Measurements from ENCODE around the gene OR10G7.

OR10G7 gene, protein sequence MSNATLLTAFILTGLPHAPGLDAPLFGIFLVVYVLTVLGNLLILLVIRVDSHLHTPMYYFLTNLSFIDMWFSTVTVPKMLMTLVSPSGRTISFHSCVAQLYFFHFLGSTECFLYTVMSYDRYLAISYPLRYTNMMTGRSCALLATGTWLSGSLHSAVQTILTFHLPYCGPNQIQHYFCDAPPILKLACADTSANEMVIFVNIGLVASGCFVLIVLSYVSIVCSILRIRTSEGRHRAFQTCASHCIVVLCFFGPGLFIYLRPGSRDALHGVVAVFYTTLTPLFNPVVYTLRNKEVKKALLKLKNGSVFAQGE

DNA sequence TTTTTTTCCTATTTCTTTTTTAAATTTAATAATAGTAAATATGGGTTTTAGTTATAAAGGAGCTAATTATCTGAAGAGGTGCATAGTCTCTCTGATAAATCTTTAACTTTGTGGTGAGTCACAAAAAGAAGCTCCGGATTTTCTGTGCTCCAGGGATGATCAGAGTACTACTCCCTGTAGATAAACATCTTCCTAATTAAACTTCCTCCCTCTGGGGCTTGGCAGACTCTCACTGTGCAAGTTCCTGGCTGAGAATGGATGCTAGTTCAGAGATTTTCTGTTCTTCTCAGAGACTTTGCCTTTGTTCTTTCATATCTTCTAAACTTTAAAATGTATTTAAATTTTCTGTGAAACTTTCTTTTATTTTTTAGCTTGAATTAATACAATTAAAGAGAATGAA lies at the start of gene OR10G7:
Gene OR10G7 (minus strand): TSS at position 72 of the 400 bp plus-strand sequence. CDS start 2,324 bp downstream, outside the sequence.
- no peak for DNase-seq (ENCODE audit: low read depth in 1 of 2, low spot score in 1 of 2)

DNA sequence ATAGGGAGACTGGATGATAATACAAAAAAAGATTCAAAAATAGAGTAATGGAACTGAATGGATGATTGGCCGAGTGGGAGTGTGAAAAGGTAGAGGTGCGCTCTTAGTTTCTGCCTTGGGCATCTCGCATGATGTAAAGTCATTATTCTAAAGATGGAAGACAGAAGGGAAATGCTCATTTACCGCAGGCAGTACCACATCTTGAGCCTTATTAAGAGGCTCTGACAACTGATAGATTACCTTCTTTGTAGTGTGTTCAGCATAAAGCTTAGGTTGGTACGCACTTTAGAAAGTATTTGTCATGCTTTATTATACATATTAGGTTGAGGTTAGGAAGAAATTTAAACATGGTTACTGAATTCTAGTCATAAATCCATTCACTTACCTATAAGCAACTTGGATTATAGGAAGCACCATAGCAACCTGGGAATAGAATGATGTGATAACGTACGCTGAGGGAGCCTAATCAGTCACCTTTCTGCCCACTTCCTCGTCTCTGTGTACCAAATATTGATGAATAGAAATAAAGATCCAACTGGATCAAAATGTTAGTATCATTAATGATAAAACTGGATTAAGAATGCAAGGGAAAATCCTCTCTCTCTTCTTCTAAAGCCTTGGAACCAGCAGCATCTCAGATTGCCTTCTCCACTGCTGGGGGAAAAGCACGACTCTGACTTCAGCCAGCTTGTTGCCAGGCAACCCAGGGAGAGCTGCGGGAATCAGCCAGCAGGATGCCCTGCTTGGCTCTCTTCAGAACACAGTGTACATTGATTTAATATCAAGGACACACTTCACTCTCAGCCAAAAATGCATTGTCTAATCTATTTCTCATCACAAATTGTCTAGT lies 45.1 kb upstream of the OR10G7 start:
- DNase-seq (ENCODE audit: low read depth in 1 of 2, low spot score in 1 of 2): no peak

DNA sequence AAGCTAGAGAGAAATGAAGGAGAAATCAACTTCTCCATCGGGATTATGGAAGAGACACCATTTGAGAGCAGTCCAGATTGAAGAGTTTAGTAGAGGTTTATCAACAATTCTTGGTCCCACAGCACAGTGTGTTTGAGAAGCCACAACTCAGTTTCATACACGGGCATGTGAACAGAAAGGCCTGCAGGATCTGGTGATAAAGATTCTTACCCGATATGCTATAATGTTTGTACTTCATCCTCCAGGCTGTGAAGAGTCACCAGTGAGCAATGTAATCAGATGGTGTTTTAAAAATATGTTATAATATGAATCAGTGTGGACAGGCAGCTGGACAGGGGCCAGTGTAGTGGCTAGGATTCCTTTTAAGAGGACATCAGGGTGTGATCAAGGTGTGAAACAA lies 44.5 kb upstream of the OR10G7 start:
- no peak for DNase-seq (ENCODE audit: low read depth in 1 of 2, low spot score in 1 of 2)

DNA sequence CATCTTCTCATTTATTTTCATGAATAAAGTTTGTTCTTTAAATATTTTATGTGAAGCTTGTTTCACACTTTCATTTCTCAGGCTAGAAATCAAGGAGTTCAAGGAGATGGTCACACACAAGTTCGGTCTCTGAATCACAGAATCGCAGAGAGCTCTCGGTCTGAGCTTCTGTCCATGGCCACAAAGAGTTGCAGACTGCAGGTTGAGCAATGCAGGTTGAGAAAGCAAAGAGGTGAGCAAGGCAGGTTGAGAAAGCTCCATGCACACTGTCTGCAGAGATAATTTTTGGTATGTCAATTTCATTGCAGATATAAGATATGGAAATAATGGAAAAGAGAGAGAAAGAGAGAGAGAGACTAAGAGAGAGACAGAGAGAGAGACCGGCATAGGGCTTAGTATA lies 41.2 kb upstream of the OR10G7 start:
- DNase-seq (ENCODE audit: low read depth in 1 of 2, low spot score in 1 of 2): no peak

DNA sequence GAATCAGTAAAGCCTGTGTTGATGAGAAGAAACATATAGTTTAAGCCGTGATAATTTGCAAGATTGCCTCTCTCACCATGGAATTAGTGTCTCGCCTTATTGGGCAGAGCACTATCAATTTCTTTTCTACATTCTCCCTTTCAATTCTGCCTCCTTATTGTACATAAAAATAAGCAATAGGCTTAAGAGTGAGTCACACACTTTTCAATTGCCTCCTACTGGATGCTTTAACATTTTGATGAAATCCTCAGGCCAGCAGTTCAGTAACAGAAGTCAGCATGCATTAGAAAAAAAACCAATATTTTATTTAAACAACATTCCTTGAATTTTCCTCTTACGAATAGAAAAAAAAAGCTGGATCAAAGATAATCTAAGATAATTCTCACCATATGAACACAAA lies 40.4 kb upstream of the OR10G7 start:
- no peak for DNase-seq (ENCODE audit: low read depth in 1 of 2, low spot score in 1 of 2)

DNA sequence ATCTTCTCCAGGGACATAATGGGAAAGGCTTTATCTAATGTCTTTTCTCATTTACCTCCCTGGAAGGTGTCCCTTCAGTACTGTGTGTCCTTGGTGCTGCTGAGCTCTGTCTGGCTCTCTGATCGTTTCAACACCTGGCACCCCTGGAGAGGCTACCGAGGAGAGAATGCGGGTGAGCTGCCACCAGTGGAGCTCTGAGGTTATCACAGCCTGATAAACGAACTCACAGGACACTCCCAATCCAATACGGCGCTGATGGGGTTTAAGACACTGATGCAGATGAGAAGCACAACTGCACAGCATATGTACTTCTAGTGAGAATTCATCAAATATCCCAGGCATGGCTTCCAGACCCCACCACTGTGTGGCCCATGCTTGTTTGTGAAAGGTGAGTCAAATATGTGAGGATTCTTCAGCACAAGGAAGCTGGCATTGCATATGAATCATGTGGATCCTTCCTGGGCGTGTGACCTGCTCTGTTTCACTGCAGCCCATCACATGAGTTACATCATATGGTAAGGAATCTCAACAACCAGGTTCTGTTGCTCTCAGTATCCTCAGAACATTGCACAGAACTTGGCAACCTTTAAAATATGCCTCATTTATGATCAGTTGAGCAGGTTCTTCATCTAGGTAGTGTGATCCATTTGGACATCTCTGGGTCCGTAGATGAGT lies 39.3 kb upstream of the OR10G7 start:
- no peak for DNase-seq (ENCODE audit: low read depth in 1 of 2, low spot score in 1 of 2)

DNA sequence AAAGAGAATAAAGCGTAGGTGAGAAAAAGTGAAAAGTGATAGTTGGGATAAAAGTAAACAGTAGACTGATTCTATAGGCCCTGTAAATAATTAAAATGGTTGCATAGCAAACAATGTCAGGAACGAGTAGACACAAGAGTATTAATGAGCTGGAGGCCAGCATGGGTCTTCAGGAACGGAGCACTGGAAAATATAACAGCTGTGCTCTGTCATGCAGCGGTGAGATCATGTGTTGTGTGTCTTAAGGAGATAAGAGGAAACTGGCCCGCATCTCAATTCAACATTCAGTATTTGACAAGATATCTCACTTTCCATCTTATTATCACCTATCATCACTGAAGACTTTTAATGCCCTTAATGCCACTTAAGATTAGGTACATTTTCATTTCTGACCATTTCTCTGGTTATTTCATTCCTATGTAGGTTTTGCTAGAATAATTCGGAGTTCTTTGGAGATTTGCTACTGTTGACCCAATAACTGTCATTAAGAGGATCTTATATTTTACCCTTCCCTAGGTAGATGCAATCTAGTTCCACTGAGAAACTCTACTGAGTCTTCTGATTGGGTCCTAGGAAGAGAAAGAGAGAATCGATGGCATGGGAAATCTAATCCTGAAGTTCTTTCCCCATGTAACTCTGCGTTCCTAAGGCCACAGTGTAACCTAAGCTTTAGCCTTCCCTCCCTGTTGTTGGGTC lies 38.7 kb upstream of the OR10G7 start:
- DNase-seq (ENCODE audit: low read depth in 1 of 2, low spot score in 1 of 2): no peak

DNA sequence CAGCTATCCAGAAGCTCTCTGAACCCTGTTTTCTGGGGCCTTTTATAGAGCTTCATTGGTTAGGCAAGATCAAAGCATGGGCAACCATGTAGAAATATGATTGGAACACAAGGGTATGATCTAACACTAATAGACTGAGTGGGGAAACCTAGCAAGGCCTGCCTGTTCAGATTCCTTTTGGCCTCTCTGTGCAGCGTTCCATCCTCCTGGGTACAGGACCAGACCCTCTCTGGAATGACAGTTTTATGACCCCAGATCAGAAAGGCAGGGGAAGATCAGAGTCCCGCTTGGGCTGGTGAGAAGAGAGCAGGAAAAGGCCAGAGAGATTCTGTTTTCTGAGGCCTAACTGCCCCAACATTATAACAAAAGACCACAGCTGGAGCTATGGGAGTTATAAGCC lies 37.5 kb upstream of the OR10G7 start:
- DNase-seq (ENCODE audit: low read depth in 1 of 2, low spot score in 1 of 2): no peak

DNA sequence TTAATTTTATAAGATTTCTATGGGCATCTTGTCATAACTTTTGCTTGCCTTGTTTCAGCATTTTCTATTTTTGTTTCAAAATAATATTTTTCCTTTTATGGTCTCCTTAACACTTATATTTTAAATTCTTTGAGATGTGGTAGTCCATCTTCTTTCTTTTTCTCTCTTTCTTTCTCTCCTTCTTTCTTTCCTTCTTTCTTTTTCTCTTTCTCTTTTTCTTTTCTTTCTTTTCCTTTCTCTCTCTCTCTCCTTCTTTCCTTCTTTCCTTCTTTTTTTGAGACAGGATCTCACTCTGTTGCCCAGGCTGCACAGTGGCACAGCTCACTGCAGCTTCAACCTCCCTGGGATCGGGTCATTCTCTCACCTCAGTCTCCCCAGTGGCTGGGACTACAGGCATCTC lies 36.1 kb upstream of the OR10G7 start:
- no peak for DNase-seq (ENCODE audit: low read depth in 1 of 2, low spot score in 1 of 2)

DNA sequence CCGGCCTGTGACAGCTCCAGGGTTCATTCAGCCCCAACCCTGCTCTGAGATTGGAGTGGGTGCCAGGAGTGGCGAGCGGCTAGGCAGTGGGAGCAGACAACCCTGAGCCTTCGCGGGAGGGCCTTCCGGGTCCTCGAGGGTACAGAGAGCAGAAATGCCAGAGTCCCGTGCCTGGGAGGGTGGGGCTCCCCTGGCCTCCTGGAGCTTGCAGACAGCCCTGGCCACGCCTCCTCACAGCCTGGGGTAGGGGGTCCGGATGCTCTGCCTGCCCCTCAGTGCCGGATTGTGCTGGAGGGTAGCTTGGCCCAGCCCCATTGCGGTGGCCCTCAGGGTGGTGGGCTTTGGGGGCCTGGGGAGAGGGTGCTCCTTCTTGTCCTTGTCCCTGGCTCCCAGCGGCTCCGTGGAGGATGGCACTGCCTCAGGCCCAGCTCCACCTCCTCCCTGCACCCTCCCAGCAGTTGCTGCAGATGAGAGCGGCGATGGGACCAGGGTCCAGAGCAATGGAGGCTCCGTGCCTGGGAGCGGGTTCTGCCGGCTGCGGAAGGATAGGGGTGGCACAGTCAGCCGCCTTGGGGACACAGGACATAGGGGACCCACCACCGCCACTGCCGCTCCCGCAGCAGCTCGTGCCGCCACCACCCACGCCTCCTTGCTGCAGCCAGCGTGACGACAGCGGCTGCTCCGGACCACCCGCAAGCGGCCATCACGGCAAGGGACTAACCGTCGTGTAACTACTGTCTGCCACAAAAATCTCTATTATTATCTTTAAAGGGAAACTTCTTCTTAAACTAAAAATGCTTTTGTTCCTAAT lies 34.9 kb upstream of the OR10G7 start:
- no peak for DNase-seq (ENCODE audit: low read depth in 1 of 2, low spot score in 1 of 2)

DNA sequence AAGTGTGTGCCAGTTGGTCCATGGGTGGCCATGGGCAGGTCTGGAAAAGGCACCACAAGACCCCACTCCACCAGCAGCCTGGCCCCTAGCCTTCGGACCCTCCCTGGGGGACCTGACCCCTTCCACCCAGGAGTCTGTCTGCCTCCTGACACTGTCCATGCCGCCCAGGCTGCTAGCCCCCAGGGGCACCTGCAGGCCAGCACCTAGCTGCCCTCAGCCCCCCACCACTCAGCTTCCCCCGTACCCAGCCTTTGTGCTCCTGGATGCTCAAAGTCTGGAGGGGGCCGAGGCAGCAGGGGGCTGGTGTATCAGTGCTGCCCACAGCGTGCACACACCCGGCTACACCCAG lies 34.3 kb upstream of the OR10G7 start:
- DNase-seq (ENCODE audit: low read depth in 1 of 2, low spot score in 1 of 2): no peak

DNA sequence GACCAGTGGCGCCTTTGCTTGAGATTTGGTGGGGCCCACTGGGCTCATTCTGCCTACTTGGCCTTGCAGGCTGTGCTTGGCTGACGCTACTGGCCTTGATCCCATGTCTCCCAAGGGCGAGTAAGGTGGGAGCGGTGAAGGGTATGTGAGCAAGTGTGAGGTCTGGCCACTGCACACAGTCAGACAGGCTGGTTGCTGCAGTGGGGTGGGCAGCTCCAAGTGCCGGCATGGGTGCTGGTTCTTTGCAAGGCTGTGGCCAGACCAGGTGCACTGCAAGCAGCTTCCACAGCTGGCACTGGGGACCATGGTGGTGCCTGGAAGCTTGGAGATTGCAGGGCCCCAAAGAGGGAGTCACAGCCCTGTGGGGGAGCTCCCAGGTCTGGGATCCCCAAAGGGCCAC lies 33.4 kb upstream of the OR10G7 start:
- DNase-seq (ENCODE audit: low read depth in 1 of 2, low spot score in 1 of 2): no peak

DNA sequence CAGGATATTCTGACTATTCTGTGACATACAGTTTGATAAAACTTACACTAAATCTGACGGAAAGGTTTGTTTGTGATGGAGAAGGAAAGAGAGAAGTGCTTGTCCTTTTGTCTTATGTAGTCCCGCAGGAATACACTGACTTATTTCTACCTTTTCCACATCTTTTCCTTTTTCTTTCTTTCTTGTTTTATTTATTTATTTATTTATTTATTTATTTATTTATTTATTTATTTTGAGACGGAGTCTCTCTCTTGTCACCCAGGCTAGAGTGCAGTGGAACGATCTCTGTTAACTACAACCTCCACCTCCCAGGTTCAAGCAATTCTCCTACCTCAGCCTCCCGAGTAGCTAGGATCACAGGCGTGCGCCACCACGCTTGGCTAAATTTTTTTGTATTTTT lies 31.0 kb upstream of the OR10G7 start:
- no peak for DNase-seq (ENCODE audit: low read depth in 1 of 2, low spot score in 1 of 2)

DNA sequence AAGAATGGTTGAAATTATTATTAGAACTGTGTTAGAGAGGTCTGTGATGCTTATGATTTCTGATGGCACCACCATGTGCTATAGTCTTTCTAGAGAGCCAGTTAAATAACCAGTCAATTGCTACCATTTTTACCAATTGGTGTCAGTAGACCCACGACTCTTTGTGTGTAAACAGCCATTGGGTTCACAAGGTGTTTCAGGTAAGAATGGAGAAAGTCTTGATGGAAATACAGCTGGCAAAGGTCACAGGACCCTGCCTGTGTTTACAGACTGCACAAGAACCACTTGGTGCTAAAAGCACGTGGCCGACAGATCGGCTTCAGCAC lies 30.5 kb upstream of the OR10G7 start:
- no peak for DNase-seq (ENCODE audit: low read depth in 1 of 2, low spot score in 1 of 2)

DNA sequence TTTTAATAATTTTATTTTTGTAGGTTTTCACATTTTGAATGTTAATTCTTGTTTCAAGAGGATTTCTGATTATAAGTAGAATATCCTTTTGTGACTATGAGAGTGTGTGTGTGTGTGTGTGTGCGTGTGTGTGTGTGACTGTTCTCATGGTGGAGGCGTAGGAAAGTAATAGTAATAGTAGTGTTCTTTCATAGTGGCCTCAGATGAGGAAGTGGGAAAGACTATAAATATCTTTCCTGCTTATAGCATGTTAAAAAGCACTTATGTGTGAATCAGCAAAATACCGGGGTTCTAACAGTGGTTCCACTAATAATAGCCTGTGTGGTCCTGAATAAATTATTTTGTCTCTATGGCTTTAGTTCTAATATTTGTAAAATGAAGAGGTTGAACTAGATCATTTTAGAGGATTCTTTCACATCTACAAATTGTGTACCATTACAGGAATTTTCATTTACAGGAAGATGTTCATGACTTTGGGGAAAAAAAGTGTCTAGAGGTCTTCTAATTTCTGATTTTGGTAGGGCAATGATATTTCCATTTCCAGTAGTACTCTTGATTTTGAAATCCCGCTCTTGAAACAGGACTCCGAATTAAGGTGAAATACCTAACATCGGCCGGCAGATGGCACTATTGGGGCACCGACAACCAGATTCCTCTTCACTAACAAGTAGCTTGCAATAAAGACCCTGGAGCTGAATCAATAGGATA lies 29.9 kb upstream of the OR10G7 start:
- DNase-seq (ENCODE audit: low read depth in 1 of 2, low spot score in 1 of 2): peak; percentile 34 to 45

DNA sequence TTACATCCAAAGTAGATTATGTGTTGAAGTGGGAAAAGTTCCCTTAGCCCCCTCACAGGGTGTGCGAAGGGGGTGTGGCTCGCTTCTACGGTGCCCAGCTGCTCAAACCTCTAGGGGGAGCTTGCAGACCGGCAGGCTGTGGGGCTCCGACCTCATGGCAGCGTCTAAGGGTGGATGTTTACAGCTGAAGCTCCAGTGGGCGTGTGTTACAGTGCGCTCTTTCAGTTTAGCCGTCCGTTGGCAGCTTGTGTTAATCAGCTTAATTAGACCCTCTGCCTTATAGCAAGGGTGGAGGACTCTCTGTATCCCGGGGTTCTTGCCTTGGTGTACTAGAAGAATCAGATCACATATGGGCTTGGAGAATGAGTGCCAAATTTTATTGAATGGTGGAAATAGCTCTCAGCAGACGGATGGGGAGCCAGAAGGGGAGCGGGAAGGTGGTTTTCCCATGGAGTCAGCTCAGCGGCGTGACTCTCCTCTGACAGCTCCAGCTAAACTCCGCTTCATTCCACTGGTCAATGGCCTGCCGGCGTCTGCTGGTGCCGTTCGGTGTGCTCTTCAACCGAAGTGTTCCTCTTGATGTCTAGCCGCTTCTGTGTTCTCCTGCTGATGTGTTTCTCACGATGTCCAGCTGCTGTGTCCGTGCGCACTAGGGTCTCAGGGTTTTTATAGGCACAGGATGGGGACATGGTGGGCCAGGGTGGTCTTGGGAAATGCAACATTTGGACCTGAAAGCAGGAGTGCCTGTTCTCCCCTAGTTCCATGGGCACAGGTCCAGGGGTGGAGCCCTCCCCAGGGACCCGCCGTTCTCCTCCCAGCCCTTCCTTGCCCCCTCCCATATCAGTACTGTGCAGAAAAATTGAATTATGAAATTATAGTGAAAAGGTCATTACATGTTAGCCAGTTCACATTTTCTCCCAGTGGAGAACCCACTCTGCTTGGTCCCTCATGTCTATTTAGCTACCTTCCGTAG lies 28.6 kb upstream of the OR10G7 start:
- no peak for DNase-seq (ENCODE audit: low read depth in 1 of 2, low spot score in 1 of 2)

DNA sequence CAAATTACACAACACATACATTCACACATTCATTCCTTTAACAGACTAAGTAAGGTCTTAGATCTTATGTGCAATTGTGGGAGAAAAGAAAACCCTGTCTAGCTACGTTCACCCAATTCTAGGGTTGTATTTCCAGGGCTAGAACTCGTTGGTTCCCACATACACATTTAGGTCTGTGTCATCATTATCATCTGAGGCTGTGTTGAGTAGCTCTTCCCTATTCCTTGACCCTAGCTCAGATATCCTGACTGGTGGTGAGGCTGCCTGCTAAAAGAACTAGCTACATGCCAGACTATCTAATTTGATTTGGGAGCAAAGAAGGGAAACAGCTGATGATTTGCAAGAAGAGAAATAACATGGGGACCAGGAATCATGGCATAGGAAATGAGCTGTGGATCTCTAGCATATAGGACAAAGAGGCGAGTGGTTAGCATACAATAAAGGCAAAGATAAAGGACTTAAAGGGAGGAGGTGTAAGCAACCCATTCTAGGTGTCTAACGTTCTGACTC lies 27.5 kb upstream of the OR10G7 start:
- no peak for DNase-seq (ENCODE audit: low read depth in 1 of 2, low spot score in 1 of 2)

DNA sequence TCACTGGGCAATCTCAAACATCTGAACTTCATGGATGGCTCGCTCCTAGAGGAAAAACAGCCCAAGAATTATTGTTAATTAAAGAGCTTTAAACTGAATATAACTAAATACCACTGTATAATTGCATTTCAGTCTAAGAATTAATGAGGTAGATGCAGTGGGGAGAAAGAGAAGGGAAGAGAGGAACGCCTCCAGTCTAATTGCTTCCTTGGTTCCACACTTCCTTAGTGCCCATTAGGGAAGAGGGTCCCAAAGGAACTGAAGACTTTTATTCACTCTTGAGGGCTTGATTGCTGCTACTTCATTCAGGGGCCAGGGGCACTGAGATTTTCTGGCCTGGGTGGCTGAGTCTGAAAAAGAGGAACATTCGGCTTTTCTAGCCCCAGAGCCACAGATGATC lies 11.8 kb upstream of the OR10G7 start:
- DNase-seq (ENCODE audit: low read depth in 1 of 2, low spot score in 1 of 2): no peak

DNA sequence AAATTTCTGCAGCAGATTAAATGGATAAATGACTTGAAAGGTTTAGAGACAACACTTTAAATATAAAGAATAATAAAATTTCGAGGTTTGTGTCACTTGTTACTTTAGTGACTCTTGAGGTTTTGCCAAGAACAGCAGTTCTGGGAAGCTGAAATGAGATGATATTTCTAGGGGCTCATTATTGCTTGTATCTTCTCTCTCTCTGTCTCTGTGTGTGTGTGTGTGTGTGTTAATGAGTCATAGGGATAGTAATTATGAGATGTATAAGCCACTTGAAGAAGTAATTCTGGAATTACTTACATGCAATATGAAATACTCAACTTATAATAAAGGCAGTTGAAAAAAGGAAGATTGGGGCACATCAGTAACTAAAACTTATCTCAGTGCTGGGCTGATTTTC lies 9.6 kb upstream of the OR10G7 start:
- DNase-seq (ENCODE audit: low read depth in 1 of 2, low spot score in 1 of 2): no peak

All from activated T-helper 1 cell treated with anti-CD3 and anti-CD28 coated beads, Interleukin-2, amount 50 U/mL, for 16 hours (primary cell).